T follicular helper cell (primary cell): ENCODE measurements around the gene AMBRA1.

Experiments used
- DNase-seq: peaks from one replicate; pipeline ENCODE4 v3.0.0-alpha.2; 2020; ENCODE audit warnings: low read depth

The AMBRA1 gene

DNA sequence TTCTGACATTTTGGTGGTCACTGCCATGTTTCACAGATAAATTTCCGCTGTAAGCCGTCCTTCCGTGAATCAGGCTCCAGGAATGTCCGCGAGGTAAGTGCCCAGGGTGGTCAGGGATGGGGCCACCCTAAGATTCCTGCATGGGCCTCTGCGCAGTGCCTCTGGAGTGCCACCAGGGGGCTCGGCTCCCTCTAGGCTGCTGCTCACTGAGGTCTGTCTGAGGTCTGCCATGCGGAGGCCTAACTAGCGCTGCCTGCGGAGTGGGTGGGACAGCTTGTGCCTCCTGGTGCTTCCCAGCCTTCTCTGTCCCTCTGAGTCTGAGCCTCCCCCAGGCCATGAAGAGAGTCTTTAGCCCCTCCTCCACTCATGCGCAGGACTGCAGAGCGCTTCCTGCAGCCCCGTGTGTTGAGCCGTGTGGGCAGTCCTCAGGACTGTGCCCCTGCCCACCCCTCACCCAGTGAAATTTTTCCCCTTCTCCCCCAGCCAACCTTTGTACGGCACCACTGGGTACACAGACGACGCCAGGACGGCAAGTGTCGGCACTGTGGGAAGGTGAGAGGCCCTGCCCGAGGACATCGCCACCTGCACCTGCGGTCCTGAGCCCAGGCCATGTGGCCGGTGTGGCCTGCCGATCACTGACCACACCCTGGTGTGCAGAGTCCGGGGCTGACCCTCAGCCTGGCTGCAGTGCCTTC, 224.2 kb downstream of the AMBRA1 start:
- DNase-seq: peak; percentile 35

DNA sequence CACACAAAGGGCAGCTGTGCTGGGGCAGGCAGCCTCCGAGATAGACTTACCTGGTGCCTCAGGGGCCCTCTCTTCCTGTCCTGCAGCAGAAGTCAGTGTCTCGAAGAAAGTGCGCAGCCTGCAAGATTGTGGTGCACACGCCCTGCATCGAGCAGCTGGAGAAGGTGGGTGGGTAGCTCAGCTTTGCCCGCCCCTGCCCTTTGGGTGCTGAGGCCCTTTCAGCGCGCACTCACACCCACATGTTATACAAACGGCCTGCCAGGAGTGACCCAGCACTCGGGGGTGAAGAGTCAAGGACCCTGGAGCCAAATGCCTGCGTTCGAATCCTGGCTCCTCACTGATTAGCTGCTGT, 225.9 kb downstream of the AMBRA1 start:
- no peak for DNase-seq

DNA sequence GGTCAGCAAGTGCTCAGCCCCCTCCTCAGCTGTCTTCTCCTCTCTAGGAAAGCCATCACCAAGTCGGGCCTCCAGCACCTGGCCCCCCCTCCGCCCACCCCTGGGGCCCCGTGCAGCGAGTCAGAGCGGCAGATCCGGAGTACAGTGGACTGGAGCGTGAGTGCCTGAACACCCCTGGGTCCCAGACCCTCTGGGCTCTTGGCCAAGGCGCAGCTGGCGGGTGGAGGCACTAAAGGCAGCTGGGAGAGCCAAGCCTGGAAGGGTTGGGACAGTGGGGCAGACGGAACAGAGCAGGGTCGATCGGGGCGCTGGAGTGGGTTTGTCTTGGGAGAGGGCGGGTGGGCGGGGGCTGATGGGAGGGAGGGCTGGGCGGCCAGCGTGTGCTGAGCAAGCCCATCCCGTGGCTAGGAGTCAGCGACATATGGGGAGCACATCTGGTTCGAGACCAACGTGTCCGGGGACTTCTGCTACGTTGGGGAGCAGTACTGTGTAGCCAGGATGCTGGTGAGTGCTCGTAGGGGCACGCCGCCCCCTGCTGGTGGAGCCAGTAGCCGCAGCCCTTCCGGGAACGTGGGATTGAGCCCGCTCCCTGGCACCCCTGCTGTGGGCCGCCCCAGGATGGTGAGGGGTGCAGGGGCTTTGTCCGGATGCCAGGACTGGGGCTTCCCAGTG, 226.4 kb downstream of the AMBRA1 start:
- DNase-seq: peak; percentile 63

DNA sequence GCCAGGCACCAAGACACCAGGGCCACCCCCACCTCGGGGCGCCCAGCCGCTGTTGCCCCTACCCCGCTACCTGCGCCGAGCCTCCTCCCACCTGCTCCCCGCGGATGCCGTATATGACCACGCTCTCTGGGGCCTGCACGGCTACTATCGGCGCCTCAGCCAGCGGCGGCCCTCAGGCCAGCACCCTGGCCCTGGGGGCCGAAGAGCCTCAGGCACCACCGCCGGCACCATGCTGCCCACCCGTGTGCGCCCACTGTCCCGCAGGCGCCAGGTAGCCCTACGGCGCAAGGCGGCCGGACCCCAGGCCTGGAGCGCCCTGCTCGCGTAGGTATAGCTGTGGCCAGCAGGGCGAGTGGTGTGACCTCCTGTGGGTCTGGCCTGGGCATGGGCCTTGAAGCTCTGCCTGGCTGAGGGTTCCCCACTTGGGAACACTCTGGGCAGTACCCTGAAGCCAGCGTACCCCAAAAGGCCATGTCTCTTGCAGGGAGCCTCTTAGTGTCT, 227.1 kb downstream of the AMBRA1 start:
- no peak for DNase-seq

DNA sequence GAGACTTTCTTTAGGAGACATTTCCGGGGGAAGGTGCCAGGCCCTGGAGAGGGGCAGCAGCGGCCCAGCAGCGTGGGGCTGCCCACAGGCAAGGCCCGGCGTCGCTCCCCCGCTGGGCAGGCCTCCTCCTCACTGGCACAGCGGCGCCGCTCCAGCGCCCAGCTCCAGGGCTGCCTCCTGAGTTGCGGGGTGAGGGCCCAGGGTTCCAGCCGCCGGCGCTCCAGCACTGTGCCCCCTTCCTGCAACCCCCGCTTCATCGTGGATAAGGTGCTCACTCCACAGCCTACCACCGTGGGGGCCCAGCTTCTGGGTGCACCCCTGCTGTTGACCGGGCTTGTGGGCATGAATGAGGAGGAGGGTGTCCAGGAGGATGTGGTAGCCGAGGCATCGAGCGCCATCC, 227.6 kb downstream of the AMBRA1 start:
- DNase-seq: no peak

DNA sequence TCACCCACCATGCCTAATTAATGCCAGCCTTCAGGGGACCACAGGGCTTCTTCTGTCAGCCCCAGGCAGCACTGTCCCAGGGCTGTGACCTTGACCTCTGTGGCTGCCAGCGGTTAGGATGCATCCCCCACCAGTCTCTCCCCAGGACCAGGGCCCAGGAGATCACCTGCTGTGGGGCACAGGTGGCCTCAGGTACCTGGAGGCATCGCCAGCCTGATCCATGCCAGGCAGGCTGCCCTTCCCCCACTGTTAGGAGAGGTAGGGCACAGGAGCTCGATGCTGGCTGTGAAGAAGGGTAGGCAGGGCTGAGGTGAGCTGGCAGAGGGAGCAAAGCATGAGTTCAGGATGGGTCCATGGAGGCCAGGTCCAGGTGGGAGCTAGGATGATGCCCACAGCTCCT, 229.0 kb downstream of the AMBRA1 start:
- DNase-seq: no peak

DNA sequence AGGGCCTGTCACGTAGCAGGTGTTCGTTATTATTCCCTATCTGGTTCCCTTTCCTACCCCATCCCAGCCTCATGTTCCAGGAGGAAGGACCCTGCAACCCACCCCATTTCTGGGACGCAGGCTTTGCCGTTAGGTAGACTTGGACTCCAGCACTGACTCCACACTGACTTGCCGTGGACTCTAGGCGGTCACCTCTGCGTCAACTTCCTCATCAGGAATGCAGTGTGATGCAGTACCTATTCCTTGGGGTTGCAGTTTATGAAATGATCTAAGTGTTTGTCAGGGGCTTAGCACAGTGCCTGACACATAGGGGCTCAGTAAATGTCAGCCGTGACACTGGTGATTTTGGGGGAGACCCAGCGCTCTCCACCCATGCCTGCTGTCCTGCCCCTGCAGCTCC, 229.8 kb downstream of the AMBRA1 start:
- DNase-seq: no peak

DNA sequence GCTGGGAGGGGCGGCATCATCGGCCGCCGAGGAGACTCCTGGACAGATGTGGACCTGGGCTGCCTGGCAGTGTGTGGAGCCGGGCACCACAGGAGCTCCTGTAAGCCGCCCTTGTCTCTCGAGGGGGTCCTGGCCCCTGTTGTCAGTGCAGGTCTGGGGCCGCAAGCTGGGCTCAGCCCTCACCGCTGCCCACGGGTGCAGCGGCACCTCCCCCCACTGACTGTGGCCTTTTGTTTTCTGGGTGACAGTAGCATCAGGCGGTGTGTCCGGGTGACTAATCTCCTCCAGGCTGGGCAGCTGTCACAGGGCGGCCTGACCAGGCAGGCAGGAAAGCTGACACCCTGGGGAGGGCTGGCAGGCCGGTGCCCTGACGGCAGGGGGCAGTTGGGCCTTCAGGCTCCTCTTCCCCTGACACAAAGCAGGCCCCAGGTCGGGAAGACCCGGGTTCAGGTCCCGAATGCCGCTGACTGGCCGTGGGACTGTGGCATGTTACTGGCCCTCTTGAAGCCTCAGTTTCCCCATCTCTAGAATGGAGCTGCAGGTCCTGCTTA, 230.3 kb downstream of the AMBRA1 start:
- no peak for DNase-seq

DNA sequence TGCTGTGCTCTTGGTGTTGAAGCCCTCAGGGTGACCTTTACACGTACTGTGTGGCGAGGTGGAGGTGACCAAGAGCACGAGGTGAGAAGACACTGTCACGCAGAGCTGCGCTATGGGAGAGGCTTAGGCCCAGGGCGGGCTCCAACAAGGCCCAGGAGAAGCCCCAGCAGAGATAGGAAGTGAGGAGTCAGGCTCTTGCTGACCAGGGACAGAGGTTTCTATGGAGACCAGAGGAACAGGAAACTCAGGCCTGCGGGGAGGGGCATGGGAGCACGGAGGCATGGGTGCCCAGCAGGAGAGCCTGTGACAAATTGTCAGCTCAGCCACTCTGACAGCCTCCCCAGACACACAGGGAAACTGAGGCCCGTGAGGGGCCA, 230.8 kb downstream of the AMBRA1 start:
- DNase-seq: no peak

DNA sequence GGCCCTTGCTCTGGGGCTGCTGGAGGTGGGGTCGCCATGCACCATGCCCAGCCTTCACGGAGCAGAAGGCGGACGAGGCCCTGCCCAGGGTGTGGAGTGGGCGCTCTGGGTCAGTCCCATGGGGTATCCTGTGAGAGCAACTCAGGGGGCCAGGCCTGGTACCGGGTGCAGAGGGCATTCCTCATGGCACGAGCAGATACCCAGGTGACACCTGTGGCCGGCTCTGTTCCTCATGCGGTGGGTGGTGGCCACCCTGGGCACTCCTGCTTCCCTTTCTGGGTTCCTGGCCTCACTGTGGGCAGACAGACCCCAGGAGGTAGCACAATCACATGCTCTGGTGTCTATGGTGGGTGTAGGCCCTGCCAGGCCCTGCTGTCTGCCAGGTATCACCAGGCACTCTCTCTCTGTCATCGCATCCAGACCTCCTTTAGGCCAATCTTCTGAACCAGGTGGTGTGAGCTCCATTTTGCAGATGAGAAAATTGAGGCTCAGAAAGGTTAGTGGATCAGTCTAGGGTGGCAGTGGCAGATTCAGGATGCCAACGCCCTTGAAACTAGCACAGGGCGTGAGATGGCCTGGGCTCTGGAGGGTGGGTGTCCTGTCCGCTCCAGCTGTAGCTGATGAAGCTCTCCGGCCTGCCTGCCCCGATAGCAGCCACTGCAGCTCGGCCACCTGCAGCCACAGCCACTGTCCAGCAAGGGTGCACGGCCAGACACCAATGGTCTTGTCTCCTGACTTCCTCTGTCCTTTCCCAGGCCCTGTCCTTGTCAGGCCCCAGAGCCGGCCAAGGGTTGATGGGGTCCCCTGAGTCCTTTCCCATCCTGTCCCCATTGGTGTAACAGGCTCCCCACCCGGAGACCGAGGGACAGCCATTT, 231.4 kb downstream of the AMBRA1 start:
- no peak for DNase-seq

DNA sequence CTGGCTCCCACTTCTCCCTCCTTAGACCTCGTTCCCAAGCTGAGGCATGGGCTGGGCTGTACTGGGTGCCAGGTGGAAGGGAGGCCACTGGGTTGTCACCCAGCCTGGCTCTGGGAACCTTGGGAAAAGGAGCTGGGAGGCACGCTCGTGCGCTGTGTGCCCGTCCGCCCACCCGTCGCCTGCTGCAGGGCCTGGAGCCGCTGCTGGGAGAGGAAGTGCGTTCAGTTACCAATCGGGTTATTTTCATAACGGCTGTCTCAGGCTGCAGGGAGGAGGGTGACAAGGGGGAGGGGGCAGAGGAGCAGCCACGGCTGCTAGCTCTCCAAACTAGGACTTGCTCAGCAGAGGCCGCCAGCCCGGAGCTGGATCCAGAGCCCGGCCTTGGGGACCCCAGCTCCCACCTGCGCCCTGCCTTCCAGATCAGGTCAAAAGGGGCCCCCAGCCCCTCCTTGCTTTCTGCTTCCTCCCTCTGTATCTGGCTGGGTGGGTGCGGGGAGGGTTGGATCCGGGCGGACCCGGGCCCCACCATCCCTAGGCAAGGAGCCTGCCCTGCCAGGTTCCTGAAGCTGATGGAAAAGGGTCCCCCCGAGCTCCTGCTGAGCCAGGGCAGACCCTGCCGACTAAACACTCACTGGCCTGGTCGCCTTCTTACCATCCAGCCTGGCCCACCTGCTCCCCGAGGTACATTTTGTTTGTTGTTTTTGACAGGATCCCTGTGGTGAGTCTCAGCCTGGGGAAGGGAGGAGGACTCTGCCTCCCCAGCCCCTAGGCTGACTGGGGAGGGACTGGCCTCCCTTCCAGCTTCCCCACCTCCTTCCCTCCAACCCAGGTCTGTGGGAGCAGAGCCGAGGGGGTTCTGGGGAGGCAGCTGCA, 232.3 kb downstream of the AMBRA1 start:
- peak; percentile 55 for DNase-seq

DNA sequence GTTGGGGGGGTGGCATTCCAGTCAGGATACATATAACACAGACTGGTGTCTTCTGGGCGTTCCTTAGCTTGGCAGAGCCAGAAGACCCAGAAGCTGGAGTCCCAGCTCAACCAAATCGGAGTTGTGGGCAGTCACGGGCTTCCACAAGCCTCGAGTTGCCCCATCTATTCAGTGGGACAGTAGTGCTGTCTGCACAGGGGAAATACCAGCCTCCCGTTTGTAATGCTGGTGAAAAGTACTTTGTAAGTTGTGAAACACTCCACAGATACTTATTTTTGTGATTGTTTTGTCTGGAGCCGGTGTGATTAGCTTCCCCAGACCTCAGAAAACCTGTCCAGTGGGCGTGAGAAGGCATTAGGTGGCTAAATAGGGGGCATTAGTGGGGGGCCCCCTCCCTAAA, 232.9 kb downstream of the AMBRA1 start:
- no peak for DNase-seq

DNA sequence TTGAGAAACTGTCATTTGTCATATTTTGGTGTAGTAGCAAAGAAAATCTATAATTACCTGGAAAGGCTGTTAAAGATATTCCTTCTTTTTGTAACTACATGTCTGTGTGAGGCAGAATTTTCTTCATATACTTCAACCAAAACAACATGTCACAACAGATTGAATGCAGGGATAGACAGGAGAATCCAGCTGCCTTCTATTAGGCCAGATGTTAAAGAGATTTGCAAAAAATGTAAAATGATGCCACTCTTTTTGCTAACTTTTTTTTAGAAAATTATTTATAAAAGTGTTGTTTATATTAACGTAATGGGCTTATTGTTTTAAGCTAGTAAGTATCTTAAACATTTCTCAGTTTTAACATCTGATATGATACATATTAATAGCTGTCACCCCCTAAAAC, 233.9 kb downstream of the AMBRA1 start:
- DNase-seq: no peak

DNA sequence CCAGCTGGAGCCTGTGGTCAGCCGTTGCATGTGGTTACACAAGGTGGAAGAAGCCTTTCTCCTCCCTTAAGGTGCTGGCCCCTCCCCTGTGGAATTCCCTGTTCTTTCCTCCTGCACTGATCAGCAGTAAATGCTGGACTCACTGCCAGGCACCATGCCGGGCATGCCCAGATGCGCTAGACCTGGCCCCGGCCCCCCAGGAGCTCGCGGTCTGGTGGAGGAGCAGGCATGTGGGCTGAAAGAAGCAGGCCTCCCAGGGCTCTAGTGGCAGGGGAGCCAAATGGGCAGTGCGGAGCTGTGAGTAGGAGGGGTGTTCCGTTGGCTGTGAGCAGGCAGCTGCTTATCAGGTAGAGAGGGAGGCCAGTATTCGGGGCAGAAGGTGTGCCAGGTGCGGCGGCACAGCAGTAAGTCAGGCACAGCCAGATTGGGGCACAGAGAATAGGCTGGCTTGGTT, 236.3 kb downstream of the AMBRA1 start:
- no peak for DNase-seq

DNA sequence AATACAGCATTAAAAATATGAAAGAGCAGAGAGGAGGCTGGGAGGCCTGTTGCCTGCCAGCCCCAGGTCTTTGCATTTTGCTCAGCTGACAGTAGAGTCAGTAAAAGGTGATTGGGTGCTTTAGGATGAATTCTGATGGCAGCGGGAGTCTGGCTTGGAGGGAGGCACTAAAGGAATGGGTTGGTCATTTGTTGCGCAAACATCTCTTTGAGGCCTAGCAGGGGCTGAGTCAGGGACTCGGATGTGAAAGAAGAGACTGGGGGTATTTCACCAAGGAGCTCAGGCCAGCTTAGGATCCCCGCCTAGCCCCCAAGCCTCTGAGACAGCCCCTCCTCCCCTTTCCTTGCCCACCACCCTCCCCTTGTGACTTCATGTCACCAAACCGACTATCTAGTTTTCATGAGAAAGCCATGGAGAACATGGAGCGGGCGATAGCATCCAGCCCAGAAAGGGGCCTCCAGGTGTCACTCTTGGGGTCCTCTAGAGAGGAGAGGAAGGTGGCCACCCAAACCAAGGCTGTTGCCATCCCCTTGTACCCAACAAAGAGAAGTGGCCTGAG, 236.8 kb downstream of the AMBRA1 start:
- no peak for DNase-seq

DNA sequence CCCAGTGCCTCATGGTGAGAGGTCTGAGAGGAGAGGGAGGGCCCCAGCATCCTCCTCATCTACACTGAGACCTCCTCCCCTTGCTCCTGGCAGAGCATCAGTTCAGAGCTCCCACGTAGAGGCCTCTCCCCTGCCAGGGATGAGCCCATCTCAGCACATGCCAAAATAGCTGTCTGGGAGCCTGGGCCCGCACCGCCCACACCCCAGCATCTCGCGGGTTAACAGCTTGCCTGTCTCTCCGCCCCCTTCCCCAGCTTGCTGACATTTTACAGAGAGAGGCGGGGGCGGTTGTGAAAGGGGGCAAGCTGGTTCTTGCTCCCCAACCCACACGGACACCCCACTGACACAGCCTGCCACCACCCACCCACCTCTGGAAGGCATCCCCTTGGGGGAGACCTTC, 240.1 kb downstream of the AMBRA1 start:
- DNase-seq: no peak

DNA sequence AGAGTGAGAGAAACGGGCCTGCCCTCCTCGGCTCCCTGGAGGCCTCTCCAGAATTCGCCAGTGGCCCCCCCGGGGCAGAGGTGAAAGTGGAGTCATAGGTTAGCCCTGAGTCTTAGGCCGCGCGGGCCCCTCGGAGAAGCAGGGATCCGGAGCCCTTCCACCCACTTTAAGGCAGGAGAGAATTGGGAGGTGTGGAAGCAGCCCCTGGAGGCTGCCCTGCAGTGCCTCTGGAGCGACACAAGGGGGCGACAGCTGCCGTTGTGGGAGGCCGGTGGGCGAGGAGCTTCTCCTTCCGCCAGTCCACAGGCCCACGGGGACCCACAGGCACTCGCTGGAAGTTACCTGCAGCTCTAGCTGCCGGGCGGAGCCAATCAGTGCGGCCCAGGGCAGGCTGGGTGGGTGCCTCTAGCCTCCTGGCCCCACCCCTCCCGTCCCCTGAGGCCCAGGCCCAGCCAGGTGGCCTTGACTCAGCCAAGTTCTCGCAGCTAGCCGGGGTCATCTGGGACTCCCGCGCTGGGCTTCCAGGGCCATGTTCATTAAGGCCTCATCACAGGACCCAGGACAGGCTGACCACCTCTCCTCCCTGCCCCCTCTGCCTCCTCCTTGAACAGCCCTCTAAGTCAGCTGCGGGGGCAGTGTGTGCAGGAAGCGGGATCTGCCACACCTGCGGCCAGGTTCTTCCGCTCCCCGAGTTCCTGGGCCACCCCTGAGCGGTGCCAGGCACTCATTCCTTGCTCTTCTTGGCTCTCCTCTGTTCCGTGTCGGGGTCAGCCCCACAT, 241.6 kb downstream of the AMBRA1 start:
- DNase-seq: peak; percentile 73

DNA sequence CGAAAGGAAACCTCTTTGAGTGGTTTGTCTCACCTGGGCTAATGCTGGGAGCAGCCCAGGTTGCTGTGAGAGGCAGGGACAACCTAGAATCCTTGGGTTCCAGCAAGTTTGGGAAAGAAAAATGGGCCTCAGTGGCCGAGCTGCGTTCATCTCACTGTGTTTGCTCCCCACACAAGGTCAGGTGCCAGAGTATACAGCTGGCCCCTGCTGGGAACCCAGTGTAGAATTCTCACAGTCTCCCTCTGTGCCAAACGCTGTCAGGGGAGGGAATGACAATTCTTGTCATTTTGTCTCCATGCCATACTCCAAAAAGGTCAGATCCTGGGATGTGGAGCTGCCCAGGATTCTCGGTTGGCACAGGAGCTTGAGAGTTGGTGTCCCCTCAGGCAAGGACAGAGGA, 242.2 kb downstream of the AMBRA1 start:
- no peak for DNase-seq

DNA sequence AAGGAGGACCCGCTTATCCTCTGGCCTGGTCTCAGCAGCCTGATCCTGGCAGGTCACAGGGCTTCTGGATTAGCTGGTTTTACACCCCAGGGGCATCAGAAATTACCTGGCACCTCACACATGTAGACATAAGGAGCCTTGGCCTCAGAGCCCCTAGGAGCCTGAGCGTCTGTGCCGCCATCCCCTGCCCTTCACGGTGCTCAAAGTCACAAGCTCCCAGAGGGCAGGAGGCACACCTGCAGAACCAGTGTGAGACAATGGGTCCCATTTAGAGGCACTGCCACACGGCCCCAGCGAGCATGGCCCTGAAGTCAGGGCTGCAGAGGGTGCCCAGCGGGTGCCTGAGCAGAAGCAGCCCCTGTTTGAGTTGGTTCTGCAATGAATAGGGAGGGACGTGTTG, 242.7 kb downstream of the AMBRA1 start:
- no peak for DNase-seq

DNA sequence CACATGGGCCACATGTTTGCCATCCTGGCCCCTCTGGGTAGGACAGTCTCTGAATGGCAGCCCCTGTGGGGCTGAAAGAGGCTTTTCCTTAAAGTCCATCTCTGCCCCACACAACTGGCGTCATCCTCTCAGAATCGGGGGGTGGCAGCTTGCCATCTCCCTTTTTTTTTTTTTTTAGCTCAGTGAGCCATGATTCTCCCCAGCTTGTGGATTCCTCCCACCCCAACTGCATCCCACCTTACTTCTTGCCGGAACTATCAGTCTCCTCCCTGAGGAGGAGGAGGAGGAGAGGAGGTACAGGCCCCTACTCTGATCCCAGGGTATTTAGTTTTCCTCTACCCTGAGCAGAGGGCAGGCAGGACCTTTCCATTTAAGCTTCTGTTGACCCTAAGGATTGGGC, 243.1 kb downstream of the AMBRA1 start:
- DNase-seq: no peak
